ENCODE results near the gene JAZF1.

GRCh38 chr7:28112883-28113540 lies 67.6 kb downstream of the JAZF1 start:
- TF ChIP-seq EZH2phosphoT487 (IDR thresholded peaks at IDR 0.05; ENCODE audit: low read length): no peak
- no peak for TF ChIP-seq CTCF (IDR thresholded peaks at IDR 0.05; ENCODE audit: low read length)
- TF ChIP-seq EZH2 (optimal IDR thresholded peaks at IDR 0.05; ENCODE audit: low read depth, low read length): no peak

All from MM.1S (cell line).